GM10248 (cell line): ENCODE data around the gene TLR7.

Source experiments
- CTCF ChIA-PET: fragments of 300-600 bp; sonication (Branson Sonifier 250); formaldehyde crosslinking; extraction: SDS; loops from one replicate; lab custom pipeline; 2021; ENCODE audit warnings: antibody characterized with exemption; lab: Yijun Ruan, JAX
- POLR2A ChIA-PET: fragments of 350-650 bp; sonication (Branson Sonifier 250); formaldehyde crosslinking; extraction: SDS; loops from one replicate; lab custom pipeline; 2020; ENCODE audit warnings: antibody characterized with exemption; lab: Yijun Ruan, JAX
- DNase-seq: peaks from one replicate; pipeline ENCODE4 v3.0.0; 2012; ENCODE audit errors: extremely low spot score
- TF ChIP-seq, protein P1 (sequence below): IDR thresholded peaks from 2 replicates; pipeline ENCODE4 v1.5.1; 2012; ENCODE audit warnings: mild to moderate bottlenecking, low read depth; ENCODE audit errors: extremely low read depth, missing control alignments, control extremely low read depth

Gene TLR7

GRCh38 chrX:12899506-12899905 is 32.6 kb downstream of the TLR7 start:
- TF ChIP-seq, protein P1, sequence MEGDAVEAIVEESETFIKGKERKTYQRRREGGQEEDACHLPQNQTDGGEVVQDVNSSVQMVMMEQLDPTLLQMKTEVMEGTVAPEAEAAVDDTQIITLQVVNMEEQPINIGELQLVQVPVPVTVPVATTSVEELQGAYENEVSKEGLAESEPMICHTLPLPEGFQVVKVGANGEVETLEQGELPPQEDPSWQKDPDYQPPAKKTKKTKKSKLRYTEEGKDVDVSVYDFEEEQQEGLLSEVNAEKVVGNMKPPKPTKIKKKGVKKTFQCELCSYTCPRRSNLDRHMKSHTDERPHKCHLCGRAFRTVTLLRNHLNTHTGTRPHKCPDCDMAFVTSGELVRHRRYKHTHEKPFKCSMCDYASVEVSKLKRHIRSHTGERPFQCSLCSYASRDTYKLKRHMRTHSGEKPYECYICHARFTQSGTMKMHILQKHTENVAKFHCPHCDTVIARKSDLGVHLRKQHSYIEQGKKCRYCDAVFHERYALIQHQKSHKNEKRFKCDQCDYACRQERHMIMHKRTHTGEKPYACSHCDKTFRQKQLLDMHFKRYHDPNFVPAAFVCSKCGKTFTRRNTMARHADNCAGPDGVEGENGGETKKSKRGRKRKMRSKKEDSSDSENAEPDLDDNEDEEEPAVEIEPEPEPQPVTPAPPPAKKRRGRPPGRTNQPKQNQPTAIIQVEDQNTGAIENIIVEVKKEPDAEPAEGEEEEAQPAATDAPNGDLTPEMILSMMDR: no peak
- ChIA-PET POLR2A (no interaction called here), CTCF (interaction anchor here (1.8 to 11.7 kb wide), 2 partner anchors 85 to 95 kb away, joined by 8 to 143 read pairs; no protein-coding TSS in a partner anchor)
- DNase-seq: no peak

- POLR2A ChIA-PET: no interaction called here
- CTCF ChIA-PET: interaction anchor here (1.0 to 11.7 kb wide), 8 partner anchors 17 to 200 kb away, joined by 3 to 143 read pairs (median 4); no protein-coding TSS in a partner anchor
Measured at GRCh38 chrX:12901486-12901885, 34.6 kb downstream of the TLR7 start.

GRCh38 chrX:12903646-12904045 is 36.8 kb downstream of the TLR7 start:
- DNase-seq: no peak
- TF ChIP-seq, protein P1: no peak
- ChIA-PET CTCF (interaction anchor here (0.8 to 2.4 kb wide), 3 partner anchors 43 to 202 kb away, joined by 3 to 20 read pairs (median 9); no protein-coding TSS in a partner anchor), POLR2A (no interaction called here)

More at GRCh38 chrX:12901486-12901885, 34.6 kb downstream of the TLR7 start:
- DNase-seq: peak; percentile 70
- TF ChIP-seq, protein P1: peak; percentile 47

DNA sequence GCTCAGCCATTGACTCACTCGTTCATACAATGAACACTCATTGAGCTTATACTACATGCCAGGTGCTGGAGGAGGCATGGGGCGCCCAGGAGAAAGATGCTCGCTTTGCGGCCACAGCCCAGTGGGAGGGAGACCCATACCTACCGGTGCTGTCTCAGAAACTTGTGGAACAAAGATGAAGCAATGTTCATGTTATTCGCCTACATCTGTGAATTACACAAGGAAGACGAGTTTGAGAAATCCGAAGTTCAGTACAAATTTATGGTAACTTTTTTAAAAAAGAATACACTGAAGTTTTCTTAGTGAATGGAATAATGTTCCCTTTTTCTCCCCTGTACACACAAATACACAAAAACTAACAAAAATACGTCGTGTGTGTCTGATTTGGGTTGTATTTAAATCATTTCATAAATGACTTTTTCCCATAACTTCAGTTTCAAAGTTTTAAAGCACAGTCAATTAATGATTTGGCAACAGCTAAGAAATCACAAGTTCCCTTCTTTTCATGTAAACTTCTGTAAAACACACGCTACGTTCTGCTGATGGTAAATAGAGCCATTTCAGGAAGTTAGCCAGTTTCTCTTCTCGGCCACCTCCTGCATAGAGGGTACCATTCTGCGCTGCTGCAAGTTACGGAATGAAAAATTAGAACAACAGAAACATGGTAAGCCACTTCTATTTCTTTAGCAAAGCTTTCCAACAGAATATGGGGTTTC is 39.3 kb downstream of the TLR7 start, which contains the start of gene TLR8:
TLR8 (plus strand) TSS at position 575 of the 716 bp plus-strand sequence; CDS start at position 662, 87 bp downstream.
- DNase-seq: no peak
- CTCF ChIA-PET: interaction anchor here (1.0 to 1.1 kb wide), 2 partner anchors 40 to 92 kb away, joined by 3 to 5 read pairs; no protein-coding TSS in a partner anchor
- TF ChIP-seq, protein P1: no peak

DNA sequence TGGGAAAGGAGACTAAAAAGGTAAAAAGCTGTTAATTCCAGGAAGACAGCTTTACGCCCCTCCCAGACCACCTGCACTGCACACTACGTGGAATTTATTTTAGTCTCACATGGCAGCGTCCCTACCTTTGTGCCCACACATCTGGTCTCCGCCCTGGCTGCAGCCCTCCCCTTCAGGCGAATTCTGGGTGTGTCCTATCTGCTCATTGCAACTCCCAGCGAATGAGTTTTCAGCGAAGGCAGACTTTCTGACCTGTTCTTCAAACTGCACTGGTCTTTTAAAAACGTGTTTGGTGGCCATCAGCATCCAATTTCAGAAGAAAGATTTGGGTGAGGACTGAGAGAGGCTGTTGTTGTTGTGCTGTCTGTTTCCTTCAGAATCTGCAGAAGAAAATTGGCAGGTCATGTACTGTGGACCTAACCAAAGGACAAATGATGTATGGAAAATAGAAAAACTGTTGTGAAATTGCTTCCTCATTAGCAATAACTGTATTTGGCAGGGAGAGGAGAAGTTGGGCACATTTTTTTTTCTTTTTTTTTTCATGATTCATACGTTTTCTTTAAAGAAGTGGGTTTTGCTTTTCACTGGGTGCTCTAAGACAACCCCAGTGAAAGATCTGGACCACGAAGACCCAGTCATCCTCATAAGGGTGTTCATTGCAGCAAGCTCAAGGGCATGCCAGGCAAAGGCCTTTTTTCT is 43.7 kb downstream of the TLR7 start:
- TF ChIP-seq, protein P1: no peak
- ChIA-PET POLR2A (no interaction called here), CTCF (interaction anchor here (1.3 kb wide), 1 partner anchor 96 kb away, joined by 3 read pairs; no protein-coding TSS in a partner anchor)
- no peak for DNase-seq

More for the DNA sequence above, 39.3 kb downstream of the TLR7 start, which contains the start of gene TLR8:
- POLR2A ChIA-PET: no interaction called here

DNA sequence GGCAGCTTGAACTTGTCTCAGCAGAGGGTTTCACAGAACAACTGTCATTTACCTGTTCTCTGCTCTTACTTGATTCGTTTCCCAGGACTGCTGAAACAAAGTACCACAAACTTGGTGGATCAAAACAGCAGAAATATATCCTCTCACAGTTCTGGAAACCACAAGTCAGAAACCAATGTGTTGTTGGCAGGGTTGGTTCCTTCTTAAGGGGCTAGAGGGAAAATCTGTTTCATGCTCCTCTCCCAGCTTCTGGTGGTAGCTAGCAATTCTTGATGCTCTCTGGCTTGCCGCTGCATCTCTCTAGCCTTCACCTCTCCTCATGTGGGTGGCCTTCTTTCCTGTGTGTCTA is 44.2 kb downstream of the TLR7 start:
- ChIA-PET CTCF (no interaction called here), POLR2A (no interaction called here)
- DNase-seq: no peak
- TF ChIP-seq, protein P1: no peak
